Right lobe of liver (tissue), 6 donors: ENCODE data around the gene TEX38. TPM values are rescaled to one million over a fixed set of nuclear protein-coding genes. Genes with fewer than 3 reads are reported as not detected.
"Not testable (repeated sequence)": the region's sequence is repeated elsewhere in the genome, so short reads cannot be mapped to it uniquely, and the experiment has no call there.

Source experiments
- ATAC-seq, 4 donors: fragments of 200-7000 bp; cut with Tn5 transposase; one replicate each; pipeline ENCODE4 v1.9.1; 2020; ENCODE audit warnings: mild to moderate bottlenecking in 4 of 4, moderate library complexity in 4 of 4
- DNase-seq, 3 donors: peaks; one replicate each; pipeline ENCODE4 v3.0.0-alpha.2; 2020
- H3K27ac ChIP-seq, 3 donors: fragments of 200-600 bp; one replicate each; pipeline ENCODE4 v1.8.0; 2022
- H3K27me3 ChIP-seq, 2 donors: fragments of 200-600 bp; one replicate each; pipeline ENCODE4 v1.8.0; 2022
- H3K36me3 ChIP-seq, 4 donors: fragments of 200-600 bp; sonication (generic) in 1 of 4; one replicate each; pipeline versions ENCODE4 v1.5.1 to v1.8.0; 2017 to 2022; ENCODE audit warnings: control low read depth in 1 of 4
- H3K4me1 ChIP-seq, 4 donors: fragments of 200-600 bp; sonication (generic) in 1 of 4; one replicate each; pipeline versions ENCODE4 v1.5.1 to v1.8.0; 2017 to 2022; ENCODE audit warnings: control low read depth in 1 of 4
- H3K4me3 ChIP-seq, 3 donors: fragments of 200-600 bp; one replicate each; pipeline ENCODE4 v1.8.0; 2022
- H3K9me3 ChIP-seq, 4 donors: fragments of 200-600 bp; sonication (generic) in 1 of 4; one replicate each; pipeline versions ENCODE4 v1.5.1 to v1.8.0; 2017 to 2022; ENCODE audit warnings: control low read depth in 1 of 4
- CTCF ChIP-seq, 4 donors: fragments of 200-600 bp in 3 of 4; fragments of 450-650 bp in 1 of 4; IDR thresholded peaks; one replicate each; pipeline versions ENCODE4 v1.5.1 to v1.8.0; 2016 to 2022; ENCODE audit warnings: antibody characterized with exemption in 4 of 4, mild to moderate bottlenecking in 2 of 4
- POLR2A ChIP-seq: fragments of 450-650 bp; IDR thresholded peaks from one replicate; pipeline ENCODE4 v1.6.1; 2017; ENCODE audit warnings: antibody characterized with exemption, mild to moderate bottlenecking
- WGBS: methylation state at CpG from one replicate; pipeline ENCODE4 v1.1.6; 2018; ENCODE audit warnings: low coverage, low lambda C conversion rate; ENCODE audit not compliant: insufficient coverage; ENCODE audit errors: missing lambda C conversion rate; 5-methylcytosine and 5-hydroxymethylcytosine counted together
- intact Hi-C, 2 donors: fragments of 100-400 bp; cut with DNase I; formaldehyde crosslinking; loops; one replicate each; pipeline versions ENCODE4 v1.11.2 to v1.14.1; 2022
- total RNA-seq, 6 experiments: library from RNA; depleted of rRNA in 2 of 6; stranded (reverse); fragments of >200 nt in 2 of 6; fragmentation: NEBNext Ultra II Directional in 3 of 6; extraction: Animal tissue kit (Norgen Biotek cat#: 25700) in 3 of 6; gene quantifications; one replicate each; pipeline versions ENCODE4 v1.1.0 to v1.2.4, GENCODE V29; 2016 to 2023
- donor health status: DM: no; HTN: yes; CAD: no.
- donor health status: DM: no; HTN: no; CAD: no.
- donor health status: DM: no; HTN: no; CAD: no.
- donor health status: DM: no; HTN: yes; CAD: no.
- donor health status: DM: no; HTN: yes; CAD: no.

Gene TEX38
- total RNA-seq, 6 experiments from 2014 or later = not detected

- ATAC-seq (no peak), DNase-seq (no peak)
- WGBS = 95% methylated on average over 2 of the region's 2 CpGs
- Histone ChIP-seq H3K9me3 (no peaks in the 10 kb centered on the region), H3K4me3 (no peak overlapping the region), H3K27me3 (no peaks in the 10 kb centered on the region), H3K36me3 (peaks cover 0 to 4% (median 0%) of the 10 kb centered on the region in 4 donors), H3K4me1 (peaks cover 0 to 6% (median 0%) of the 10 kb centered on the region in 4 donors), H3K27ac (no peak overlapping the region)
- TF ChIP-seq CTCF (IDR thresholded peaks at IDR 0.05) = no peak
- intact Hi-C loops = no loop called here
Observed at GRCh38 chr1:46646844-46647243, 24.8 kb upstream of the TEX38 start.

GRCh38 chr1:46647611-46648010 lies 24.0 kb upstream of the TEX38 start:
- no peaks in the 10 kb centered on the region for H3K27me3 ChIP-seq
- DNase-seq (no peak), ATAC-seq (no peak)
- peaks cover 0 to 11% (median 0%) of the 10 kb centered on the region in 4 donors for H3K36me3 ChIP-seq
- peaks cover 0 to 6% (median 0%) of the 10 kb centered on the region in 4 donors for H3K4me1 ChIP-seq
- H3K9me3 ChIP-seq = no peaks in the 10 kb centered on the region
- TF ChIP-seq CTCF (IDR thresholded peaks at IDR 0.05) (no peak), POLR2A (no peak)
- 100% methylated on average over 3 of the region's 3 CpGs for WGBS
- intact Hi-C loops = no loop called here
- H3K27ac ChIP-seq = no peak overlapping the region
- no peak overlapping the region for H3K4me3 ChIP-seq

- peaks cover 0 to 11% (median 0%) of the 10 kb centered on the region in 4 donors for H3K36me3 ChIP-seq
- H3K9me3 ChIP-seq = no peaks in the 10 kb centered on the region
- H3K4me3 ChIP-seq = no peak overlapping the region
- H3K27ac ChIP-seq = no peak overlapping the region
- DNase-seq (no peak), ATAC-seq (no peak)
- no peak for TF ChIP-seq POLR2A
- no peak for TF ChIP-seq CTCF (IDR thresholded peaks at IDR 0.05)
- no peaks in the 10 kb centered on the region for H3K27me3 ChIP-seq
- H3K4me1 ChIP-seq = no peaks in the 10 kb centered on the region
- 94% methylated on average over 2 of the region's 2 CpGs for WGBS
- intact Hi-C loops = no loop called here
Observed at GRCh38 chr1:46649764-46650163, 21.9 kb upstream of the TEX38 start.

- DNase-seq (no peak), ATAC-seq (no peak)
- Histone ChIP-seq H3K27me3 (no peaks in the 10 kb centered on the region), H3K27ac (no peak overlapping the region), H3K4me1 (no peaks in the 10 kb centered on the region), H3K36me3 (peaks cover 0 to 13% (median 2%) of the 10 kb centered on the region in 4 donors), H3K4me3 (no peak overlapping the region), H3K9me3 (no peaks in the 10 kb centered on the region)
- TF ChIP-seq POLR2A (no peak), CTCF (IDR thresholded peaks at IDR 0.05) (no peak)
- WGBS = 96% methylated on average over 2 of the region's 3 CpGs
- intact Hi-C loops = no loop called here
Observed at GRCh38 chr1:46650491-46650890, 21.2 kb upstream of the TEX38 start.

- peaks cover 0 to 19% (median 2%) of the 10 kb centered on the region in 4 donors for H3K36me3 ChIP-seq
- WGBS = 92% methylated on average over 2 of the region's 3 CpGs
- H3K27ac ChIP-seq, ATAC-seq, H3K4me3 ChIP-seq, intact Hi-C loops, H3K27me3 ChIP-seq, H3K4me1 ChIP-seq, DNase-seq, H3K9me3 ChIP-seq: not testable (repeated sequence)
Observed at GRCh38 chr1:46651152-46651551, 20.5 kb upstream of the TEX38 start.
